Measurements from ENCODE around the gene CCDC9.
"Not testable (repeated sequence)": the region's sequence is repeated elsewhere in the genome, so short reads cannot be mapped to it uniquely, and the experiment has no call there.

The CCDC9 gene

DNA sequence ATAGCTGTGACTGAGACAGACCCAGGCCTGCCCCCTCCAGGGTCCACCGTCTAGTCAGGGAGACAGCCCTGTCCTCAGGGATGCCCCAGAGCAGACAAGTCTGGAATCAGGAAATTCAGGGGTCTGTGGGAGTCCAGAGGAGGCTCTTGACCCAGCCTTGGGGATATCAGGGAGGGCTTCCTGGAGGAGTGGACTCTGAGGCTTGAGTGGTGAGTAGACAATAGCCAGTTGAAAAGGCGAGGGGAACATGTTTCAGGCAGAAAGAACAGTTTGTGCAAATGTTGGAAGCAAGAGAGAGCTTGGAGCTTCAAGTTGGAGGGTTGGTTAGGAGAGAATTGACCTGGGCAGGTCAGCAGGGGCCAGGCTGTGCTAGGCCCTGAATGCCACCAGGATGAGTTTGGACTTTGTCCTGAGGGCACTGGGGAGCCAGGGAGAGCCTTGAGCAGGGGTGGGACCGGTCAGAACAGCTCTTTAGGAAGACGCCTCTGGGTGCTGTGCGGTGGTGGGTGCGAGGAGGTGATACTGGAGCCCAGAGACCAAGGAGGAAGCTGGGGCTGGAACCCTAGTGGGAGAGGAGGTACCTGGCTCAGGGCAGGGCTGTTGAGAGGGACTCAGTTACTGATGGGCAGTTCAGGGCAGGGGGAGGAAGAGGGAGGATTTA, 2.7 kb downstream of the CCDC9 start:
- no peak for ATAC-seq
- TF ChIP-seq TOX (CRISPR knock-in tag; IDR thresholded peaks at IDR 0.05; ENCODE audit: borderline replicate concordance) (no peak), PPARA (CRISPR knock-in tag; IDR thresholded peaks at IDR 0.05; ENCODE audit: borderline replicate concordance) (no peak), ARNTL (CRISPR knock-in tag; IDR thresholded peaks at IDR 0.05; ENCODE audit: borderline replicate concordance, low read depth) (no peak), SNAI2 (CRISPR knock-in tag; IDR thresholded peaks at IDR 0.05) (no peak), CSDC2 (CRISPR knock-in tag; IDR thresholded peaks at IDR 0.05) (no peak), OSR1 (CRISPR knock-in tag; IDR thresholded peaks at IDR 0.05) (no peak), ZFP3 (CRISPR knock-in tag; IDR thresholded peaks at IDR 0.05) (no peak), ZNF8 (CRISPR knock-in tag; IDR thresholded peaks at IDR 0.05) (no peak)

DNA sequence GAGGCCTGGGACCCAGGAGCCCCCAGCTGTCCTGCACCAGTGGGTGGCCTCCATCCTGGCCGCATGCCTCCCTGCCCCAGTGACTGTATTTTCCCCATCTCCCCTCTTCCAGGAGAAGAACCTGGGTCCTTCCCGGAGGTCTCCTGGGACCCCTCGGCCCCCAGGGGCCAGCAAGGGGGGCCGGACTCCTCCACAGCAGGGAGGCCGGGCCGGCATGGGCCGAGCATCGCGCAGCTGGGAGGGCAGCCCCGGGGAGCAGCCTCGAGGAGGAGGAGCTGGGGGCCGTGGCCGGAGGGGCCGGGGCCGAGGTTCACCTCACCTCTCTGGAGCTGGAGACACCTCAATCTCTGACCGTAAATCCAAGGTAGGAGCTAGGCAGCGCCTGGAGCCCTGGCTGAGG, 4.2 kb downstream of the CCDC9 start:
- no peak for ATAC-seq
- TF ChIP-seq, protein P1, sequence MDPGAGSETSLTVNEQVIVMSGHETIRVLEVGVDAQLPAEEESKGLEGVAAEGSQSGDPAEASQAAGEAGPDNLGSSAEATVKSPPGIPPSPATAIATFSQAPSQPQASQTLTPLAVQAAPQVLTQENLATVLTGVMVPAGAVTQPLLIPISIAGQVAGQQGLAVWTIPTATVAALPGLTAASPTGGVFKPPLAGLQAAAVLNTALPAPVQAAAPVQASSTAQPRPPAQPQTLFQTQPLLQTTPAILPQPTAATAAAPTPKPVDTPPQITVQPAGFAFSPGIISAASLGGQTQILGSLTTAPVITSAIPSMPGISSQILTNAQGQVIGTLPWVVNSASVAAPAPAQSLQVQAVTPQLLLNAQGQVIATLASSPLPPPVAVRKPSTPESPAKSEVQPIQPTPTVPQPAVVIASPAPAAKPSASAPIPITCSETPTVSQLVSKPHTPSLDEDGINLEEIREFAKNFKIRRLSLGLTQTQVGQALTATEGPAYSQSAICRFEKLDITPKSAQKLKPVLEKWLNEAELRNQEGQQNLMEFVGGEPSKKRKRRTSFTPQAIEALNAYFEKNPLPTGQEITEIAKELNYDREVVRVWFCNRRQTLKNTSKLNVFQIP (CRISPR knock-in tag; IDR thresholded peaks at IDR 0.05; ENCODE audit: borderline replicate concordance, low read depth): no peak
- no peak for TF ChIP-seq ZNF8 (CRISPR knock-in tag; IDR thresholded peaks at IDR 0.05)
- TF ChIP-seq GLIS3 (CRISPR knock-in tag; IDR thresholded peaks at IDR 0.05): no peak
- TF ChIP-seq ESRRG (CRISPR knock-in tag; IDR thresholded peaks at IDR 0.05): no peak
- TF ChIP-seq PPARA (CRISPR knock-in tag; IDR thresholded peaks at IDR 0.05; ENCODE audit: borderline replicate concordance): no peak
- TF ChIP-seq, protein P2, sequence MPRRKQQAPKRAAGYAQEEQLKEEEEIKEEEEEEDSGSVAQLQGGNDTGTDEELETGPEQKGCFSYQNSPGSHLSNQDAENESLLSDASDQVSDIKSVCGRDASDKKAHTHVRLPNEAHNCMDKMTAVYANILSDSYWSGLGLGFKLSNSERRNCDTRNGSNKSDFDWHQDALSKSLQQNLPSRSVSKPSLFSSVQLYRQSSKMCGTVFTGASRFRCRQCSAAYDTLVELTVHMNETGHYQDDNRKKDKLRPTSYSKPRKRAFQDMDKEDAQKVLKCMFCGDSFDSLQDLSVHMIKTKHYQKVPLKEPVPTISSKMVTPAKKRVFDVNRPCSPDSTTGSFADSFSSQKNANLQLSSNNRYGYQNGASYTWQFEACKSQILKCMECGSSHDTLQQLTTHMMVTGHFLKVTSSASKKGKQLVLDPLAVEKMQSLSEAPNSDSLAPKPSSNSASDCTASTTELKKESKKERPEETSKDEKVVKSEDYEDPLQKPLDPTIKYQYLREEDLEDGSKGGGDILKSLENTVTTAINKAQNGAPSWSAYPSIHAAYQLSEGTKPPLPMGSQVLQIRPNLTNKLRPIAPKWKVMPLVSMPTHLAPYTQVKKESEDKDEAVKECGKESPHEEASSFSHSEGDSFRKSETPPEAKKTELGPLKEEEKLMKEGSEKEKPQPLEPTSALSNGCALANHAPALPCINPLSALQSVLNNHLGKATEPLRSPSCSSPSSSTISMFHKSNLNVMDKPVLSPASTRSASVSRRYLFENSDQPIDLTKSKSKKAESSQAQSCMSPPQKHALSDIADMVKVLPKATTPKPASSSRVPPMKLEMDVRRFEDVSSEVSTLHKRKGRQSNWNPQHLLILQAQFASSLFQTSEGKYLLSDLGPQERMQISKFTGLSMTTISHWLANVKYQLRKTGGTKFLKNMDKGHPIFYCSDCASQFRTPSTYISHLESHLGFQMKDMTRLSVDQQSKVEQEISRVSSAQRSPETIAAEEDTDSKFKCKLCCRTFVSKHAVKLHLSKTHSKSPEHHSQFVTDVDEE (CRISPR knock-in tag; IDR thresholded peaks at IDR 0.05): no peak
- TF ChIP-seq TOX (CRISPR knock-in tag; IDR thresholded peaks at IDR 0.05; ENCODE audit: borderline replicate concordance): no peak
- TF ChIP-seq, protein P3, sequence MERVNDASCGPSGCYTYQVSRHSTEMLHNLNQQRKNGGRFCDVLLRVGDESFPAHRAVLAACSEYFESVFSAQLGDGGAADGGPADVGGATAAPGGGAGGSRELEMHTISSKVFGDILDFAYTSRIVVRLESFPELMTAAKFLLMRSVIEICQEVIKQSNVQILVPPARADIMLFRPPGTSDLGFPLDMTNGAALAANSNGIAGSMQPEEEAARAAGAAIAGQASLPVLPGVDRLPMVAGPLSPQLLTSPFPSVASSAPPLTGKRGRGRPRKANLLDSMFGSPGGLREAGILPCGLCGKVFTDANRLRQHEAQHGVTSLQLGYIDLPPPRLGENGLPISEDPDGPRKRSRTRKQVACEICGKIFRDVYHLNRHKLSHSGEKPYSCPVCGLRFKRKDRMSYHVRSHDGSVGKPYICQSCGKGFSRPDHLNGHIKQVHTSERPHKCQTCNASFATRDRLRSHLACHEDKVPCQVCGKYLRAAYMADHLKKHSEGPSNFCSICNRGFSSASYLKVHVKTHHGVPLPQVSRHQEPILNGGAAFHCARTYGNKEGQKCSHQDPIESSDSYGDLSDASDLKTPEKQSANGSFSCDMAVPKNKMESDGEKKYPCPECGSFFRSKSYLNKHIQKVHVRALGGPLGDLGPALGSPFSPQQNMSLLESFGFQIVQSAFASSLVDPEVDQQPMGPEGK (CRISPR knock-in tag; IDR thresholded peaks at IDR 0.05; ENCODE audit: borderline replicate concordance): no peak
- no peak for TF ChIP-seq BACH2 (CRISPR knock-in tag; IDR thresholded peaks at IDR 0.05; ENCODE audit: borderline replicate concordance)

DNA sequence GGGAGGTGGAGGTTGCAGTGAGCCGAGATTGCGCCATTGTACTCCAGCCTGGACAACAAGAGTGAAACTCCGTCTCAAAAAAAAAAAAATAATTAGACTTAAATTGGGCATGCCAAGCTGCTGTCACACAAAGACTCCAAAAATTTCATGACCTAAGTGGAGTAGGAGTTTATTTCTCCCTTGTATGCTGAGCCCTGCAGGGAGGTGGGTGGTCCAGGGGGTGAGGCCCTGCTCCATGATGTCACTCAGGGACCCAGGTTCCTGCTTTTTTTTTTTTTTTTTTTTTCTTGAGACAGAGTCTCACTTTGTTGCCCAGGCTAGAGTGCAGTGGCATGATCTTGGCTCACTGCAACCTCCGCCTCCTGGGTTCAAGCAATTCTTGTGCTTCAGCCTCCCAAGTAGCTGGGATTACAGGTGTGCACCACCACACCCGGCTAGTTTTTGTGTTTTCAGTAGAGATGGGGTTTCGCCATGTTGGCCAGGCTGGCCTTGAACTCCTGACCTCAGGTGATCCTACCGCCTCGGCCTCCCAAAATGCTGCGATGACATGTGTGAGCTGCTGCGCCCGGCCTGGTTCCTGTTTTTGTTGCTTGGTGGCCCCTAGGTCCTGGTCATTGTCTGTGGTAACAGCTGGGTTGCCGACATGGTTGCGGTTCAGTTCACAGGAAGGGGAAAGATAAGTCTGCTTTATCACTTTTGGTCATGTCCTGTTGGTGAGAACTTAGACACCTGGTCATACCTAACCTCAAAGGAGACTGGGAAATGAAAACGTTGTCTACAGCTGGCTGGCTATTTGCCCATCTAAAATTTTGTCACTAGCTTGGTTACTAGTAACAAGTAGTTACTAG, 5.8 kb downstream of the CCDC9 start:
- not testable (repeated sequence) for ATAC-seq

DNA sequence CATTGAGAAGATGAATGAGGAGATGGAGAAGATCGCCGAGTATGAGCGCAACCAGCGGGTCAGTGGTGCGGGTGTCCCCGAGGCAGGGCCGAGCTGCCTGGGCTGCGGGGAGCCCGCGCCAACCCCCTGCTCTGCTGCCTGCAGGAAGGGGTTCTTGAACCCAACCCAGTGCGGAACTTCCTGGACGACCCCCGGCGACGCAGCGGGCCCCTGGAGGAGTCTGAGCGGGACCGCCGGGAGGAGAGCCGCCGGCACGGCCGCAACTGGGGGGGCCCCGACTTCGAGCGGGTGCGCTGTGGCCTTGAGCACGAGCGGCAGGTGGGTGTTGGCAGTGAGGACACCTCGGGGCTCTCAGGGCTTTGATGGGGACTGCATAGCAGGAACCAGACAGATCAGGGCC, 8.3 kb downstream of the CCDC9 start:
- ATAC-seq: no peak
- TF ChIP-seq, protein P3 (CRISPR knock-in tag; IDR thresholded peaks at IDR 0.05; ENCODE audit: borderline replicate concordance): no peak
- TF ChIP-seq GLIS3 (CRISPR knock-in tag; IDR thresholded peaks at IDR 0.05) (no peak), CSDC2 (CRISPR knock-in tag; IDR thresholded peaks at IDR 0.05) (no peak), TOX (CRISPR knock-in tag; IDR thresholded peaks at IDR 0.05; ENCODE audit: borderline replicate concordance) (no peak), ARNTL (CRISPR knock-in tag; IDR thresholded peaks at IDR 0.05; ENCODE audit: borderline replicate concordance, low read depth) (no peak), OSR1 (CRISPR knock-in tag; IDR thresholded peaks at IDR 0.05) (no peak), ZNF8 (CRISPR knock-in tag; IDR thresholded peaks at IDR 0.05) (no peak), ISL1 (CRISPR knock-in tag; IDR thresholded peaks at IDR 0.05) (no peak), ZFP30 (CRISPR knock-in tag; IDR thresholded peaks at IDR 0.05) (no peak), RARB (CRISPR knock-in tag; IDR thresholded peaks at IDR 0.05) (no peak), SNAI2 (CRISPR knock-in tag; IDR thresholded peaks at IDR 0.05) (no peak), TCF4 (CRISPR knock-in tag; IDR thresholded peaks at IDR 0.05; ENCODE audit: borderline replicate concordance) (no peak), BACH2 (CRISPR knock-in tag; IDR thresholded peaks at IDR 0.05; ENCODE audit: borderline replicate concordance) (no peak)
- TF ChIP-seq, protein P4, sequence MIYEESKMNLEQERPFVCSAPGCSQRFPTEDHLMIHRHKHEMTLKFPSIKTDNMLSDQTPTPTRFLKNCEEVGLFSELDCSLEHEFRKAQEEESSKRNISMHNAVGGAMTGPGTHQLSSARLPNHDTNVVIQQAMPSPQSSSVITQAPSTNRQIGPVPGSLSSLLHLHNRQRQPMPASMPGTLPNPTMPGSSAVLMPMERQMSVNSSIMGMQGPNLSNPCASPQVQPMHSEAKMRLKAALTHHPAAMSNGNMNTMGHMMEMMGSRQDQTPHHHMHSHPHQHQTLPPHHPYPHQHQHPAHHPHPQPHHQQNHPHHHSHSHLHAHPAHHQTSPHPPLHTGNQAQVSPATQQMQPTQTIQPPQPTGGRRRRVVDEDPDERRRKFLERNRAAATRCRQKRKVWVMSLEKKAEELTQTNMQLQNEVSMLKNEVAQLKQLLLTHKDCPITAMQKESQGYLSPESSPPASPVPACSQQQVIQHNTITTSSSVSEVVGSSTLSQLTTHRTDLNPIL (CRISPR knock-in tag; IDR thresholded peaks at IDR 0.05; ENCODE audit: low read depth): no peak
- TF ChIP-seq, protein P5, sequence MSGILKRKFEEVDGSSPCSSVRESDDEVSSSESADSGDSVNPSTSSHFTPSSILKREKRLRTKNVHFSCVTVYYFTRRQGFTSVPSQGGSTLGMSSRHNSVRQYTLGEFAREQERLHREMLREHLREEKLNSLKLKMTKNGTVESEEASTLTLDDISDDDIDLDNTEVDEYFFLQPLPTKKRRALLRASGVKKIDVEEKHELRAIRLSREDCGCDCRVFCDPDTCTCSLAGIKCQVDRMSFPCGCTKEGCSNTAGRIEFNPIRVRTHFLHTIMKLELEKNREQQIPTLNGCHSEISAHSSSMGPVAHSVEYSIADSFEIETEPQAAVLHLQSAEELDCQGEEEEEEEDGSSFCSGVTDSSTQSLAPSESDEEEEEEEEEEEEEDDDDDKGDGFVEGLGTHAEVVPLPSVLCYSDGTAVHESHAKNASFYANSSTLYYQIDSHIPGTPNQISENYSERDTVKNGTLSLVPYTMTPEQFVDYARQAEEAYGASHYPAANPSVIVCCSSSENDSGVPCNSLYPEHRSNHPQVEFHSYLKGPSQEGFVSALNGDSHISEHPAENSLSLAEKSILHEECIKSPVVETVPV (CRISPR knock-in tag; IDR thresholded peaks at IDR 0.05): no peak

Data from SK-N-SH treated with all-trans-retinoic acid at 6 μM for 48 hours (cell line).